Subcutaneous adipose tissue (tissue), 4 donors: ENCODE data around the gene TPP1. TPM values are rescaled to one million over a fixed set of nuclear protein-coding genes. Genes with fewer than 3 reads are reported as not detected.

Experiments used
- CTCF ChIP-seq: fragments of 450-650 bp; IDR thresholded peaks from one replicate; pipeline ENCODE4 v1.5.1; 2016; ENCODE audit warnings: low read depth, mild to moderate bottlenecking, control low read depth, antibody characterized with exemption, moderate library complexity
- total RNA-seq, 4 donors: library from RNA; depleted of rRNA; stranded (reverse); fragments of >200 nt; gene quantifications; one replicate each; pipeline ENCODE4 v1.1.0, GENCODE V29; 2016

TPP1 gene
- total RNA-seq, 4 donors from 2014 or later = 44.8 to 178 (median 93.7) TPM

DNA sequence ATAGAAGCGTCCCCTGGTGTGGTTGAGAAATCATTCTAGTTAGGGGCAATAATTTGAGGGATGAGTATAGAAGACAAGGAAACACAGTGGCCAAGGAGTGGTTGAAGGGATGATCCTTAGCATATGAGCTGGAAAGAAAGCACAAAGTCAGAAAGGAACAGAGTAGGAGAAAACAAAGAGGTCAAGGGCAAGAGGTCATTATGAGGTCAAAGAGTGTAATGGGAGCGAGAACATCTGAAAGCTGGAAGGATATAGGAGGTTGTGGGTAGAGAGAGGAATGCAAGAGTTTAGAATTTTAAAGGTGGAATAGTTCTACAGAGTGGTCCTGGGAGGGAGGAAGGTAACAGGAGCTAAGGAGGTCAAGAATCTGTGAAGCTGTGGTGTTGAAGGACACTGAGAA lies 34.4 kb upstream of the TPP1 start:
- no peak for TF ChIP-seq CTCF

DNA sequence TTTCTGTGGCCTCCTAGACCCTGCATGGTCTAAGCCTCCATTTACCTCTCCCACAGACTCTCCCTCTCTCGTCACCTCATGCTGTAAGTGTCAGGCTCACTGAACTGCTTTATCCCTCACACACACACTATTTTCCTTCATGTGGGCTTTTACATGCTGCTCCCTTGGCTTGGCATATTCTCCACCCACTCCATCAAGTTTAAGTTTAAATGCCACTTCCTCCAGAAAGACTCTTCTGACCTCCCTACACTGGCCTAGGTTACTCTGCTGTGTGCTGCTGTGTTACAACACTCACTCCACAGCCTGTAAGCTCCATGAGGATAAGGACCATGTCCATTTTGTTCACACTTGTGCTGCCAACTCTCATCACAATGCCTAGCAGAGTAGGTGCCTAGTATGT lies 33.9 kb upstream of the TPP1 start:
- no peak for TF ChIP-seq CTCF

DNA sequence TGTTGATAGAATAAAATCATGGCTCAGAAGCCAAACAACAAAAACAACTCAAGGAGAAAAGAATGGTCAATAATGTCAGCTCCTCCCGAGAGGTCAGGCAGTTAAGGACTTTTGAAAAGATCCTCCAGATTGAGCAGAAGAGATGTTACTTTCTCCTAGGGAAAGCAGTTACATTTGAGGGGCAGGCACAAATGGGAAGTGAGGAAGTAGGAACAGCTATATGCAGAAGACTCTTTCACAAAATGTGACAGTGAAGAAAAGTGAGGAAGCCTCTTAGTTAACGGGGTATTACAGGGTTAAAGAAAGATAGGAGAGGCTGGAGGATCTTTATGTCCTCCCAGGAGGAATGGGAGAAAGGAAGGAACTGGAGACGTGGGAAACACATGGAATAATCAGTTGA lies 33.0 kb upstream of the TPP1 start:
- TF ChIP-seq CTCF = no peak

DNA sequence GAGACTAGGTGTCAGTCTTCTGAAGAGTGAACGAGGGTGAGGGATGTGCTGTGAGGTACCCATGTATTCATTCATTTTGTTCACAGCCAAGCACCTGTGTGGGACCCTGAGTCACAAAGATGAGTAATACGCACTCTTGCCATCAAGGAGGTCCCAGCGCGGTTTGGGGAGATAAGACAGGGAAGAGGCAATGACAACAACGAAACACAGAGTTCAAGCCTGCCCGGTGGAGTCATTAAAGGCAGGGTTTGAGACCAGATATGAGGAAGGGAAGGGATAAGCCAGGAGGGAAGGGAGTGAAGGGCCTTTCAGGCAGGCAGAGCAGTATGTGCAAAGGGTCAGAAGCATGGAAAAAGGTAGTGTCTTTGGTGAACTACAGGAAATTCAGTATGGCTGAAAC lies 31.8 kb upstream of the TPP1 start:
- no peak for TF ChIP-seq CTCF

DNA sequence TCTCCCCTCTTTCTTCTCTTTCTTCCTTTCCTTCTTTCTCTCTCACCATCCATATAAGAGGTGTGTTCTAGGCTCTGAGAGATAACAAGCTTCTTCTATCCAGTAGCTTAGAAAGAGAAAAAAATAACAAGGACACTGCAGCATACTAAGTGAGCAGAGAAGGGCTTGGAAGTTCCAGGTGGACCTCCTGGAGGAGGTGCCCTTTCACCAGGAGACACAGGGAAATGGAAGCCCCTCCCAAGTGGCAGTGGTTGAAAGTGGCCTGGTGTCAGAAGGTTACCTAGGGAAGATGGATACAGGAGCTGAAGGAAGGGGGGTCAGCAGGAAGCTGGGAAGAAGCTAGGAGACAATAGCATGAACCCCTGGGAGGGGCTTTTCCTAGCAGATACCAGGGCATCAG lies 30.9 kb upstream of the TPP1 start:
- no peak for TF ChIP-seq CTCF

DNA sequence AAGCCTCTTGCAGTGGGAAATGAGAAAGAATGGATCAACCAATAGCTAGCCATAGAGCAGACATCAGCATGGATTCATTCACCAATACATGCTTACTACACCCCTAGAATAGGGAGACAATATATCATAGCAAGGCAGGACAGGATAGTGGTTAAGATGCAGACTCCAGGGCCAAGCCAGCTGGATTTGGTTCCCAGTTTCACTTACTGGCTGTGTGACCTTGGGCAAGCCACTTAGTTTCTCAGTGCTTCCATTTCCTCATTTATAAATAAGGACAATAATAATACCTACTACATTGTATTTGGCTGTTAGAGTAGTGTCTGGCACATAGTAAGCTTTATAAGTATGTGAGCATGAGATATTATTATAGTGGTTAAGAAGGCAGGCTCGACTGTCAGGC lies 29.3 kb upstream of the TPP1 start:
- TF ChIP-seq CTCF = no peak

DNA sequence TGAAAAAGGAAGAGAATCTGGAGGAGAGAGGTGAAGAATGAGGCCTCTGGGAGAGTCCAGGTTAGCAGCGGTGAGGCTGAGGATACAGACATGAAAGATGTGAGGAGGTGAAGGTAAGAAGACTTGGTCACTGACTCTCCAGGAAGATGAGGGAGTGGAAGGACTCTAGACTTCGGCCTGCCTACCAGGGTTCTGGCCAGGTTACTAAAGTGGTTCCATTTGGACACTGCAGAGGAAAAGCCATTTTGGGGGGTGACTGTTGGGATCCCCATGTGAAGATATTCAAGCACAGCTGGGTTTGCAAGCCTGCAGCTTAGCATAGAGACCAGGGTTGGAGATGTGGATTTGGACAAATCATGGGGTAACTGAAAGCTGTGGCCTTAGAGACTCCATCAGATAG lies 28.6 kb upstream of the TPP1 start:
- no peak for TF ChIP-seq CTCF
